HCT116 (cell line): ENCODE measurements around the gene KCNG1. TPM values are rescaled to one million over a fixed set of nuclear protein-coding genes. Genes with fewer than 3 reads are reported as not detected.

Source experiments
- ATAC-seq: fragments of 200-7000 bp; cut with Tn5 transposase; 2 replicates; pipeline ENCODE4 v1.9.1; 2020; ENCODE audit warnings: mild to moderate bottlenecking, moderate library complexity
- BruUV-seq: library from RNA; stranded (reverse); fragments of 400-500 nt; replicated peaks from 2 replicates; lab custom pipeline; 2021; lab: Mats Ljungman, UMichigan
- CTCF ChIA-PET: fragments of 300-600 bp; sonication (Branson Sonifier 250); formaldehyde crosslinking; loops from one replicate; lab custom pipeline; 2021; ENCODE audit warnings: antibody characterized with exemption; lab: Charles Lee
- POLR2A ChIA-PET: fragments of 300-600, 350-600 bp; sonication (Branson Sonifier 250); formaldehyde crosslinking; loops from one replicate; lab custom pipeline; 2021; ENCODE audit warnings: antibody characterized with exemption; lab: Charles Lee
- RAD21 ChIA-PET, 2 experiments: fragments of 300-600 bp; sonication (Branson Sonifier 250); formaldehyde crosslinking; loops; one replicate each; lab custom pipeline; 2023; ENCODE audit warnings: low total read pairs in 2 of 2; ENCODE audit not compliant: uncharacterized antibody in 2 of 2, unreplicated experiment in 2 of 2, low non-redundant PET in 1 of 2; lab: Charles Lee
- DNase-seq: peaks from one replicate; pipeline ENCODE4 v3.0.0-alpha.2; 2010; ENCODE audit warnings: low read depth, low spot score
- H2AFZ ChIP-seq: fragments of 200-600 bp; shearing (Covaris generic), sonication (generic); 2 replicates; pipeline ENCODE4 v1.6.1; 2017; ENCODE audit warnings: low read depth, mixed run types, mixed read lengths, antibody characterized with exemption, low read length; ENCODE audit not compliant: poor library complexity, severe bottlenecking
- H3K27ac ChIP-seq: 2 replicates; pipeline ENCODE4 v1.5.1; 2012; ENCODE audit warnings: low read depth, low read length
- H3K27me3 ChIP-seq: fragments of 200-600 bp; sonication (generic); 2 replicates; pipeline ENCODE4 v1.6.1; 2016; ENCODE audit warnings: mixed run types, low read length, mixed read lengths; ENCODE audit not compliant: insufficient read depth
- H3K36me3 ChIP-seq, 2 experiments: fragments of 200-500 bp in 1 of 2; fragments of 200-600 bp in 1 of 2; sonication (Bioruptor generic) in 1 of 2; sonication (generic) in 1 of 2; 2 replicates each; pipeline versions ENCODE4 v1.5.1 to v1.6.1; 2014 to 2016; ENCODE audit warnings: low read length in 2 of 2, inconsistent platforms in 1 of 2, mixed read lengths in 1 of 2, mixed run types in 1 of 2; ENCODE audit not compliant: insufficient read depth in 2 of 2, control insufficient read depth in 1 of 2
- H3K4me1 ChIP-seq, 2 experiments: fragments of 200-600 bp in 1 of 2; sonication (generic) in 1 of 2; 2 replicates each; pipeline versions ENCODE4 v1.5.1 to v1.6.1; 2012 to 2017; ENCODE audit warnings: low read length in 2 of 2, inconsistent platforms in 1 of 2, mild to moderate bottlenecking in 1 of 2, mixed read lengths in 1 of 2, mixed run types in 1 of 2, moderate library complexity in 1 of 2; ENCODE audit not compliant: insufficient read depth in 2 of 2, control insufficient read depth in 1 of 2
- H3K4me2 ChIP-seq: fragments of 200-600 bp; sonication (generic); 2 replicates; pipeline ENCODE4 v1.6.1; 2017; ENCODE audit warnings: mixed run types, low read length, mixed read lengths
- H3K4me3 ChIP-seq, 2 experiments: fragments of 200-600 bp in 1 of 2; sonication (generic) in 1 of 2; replicated peaks in 1 of 2; 2 replicates each; pipeline ENCODE4 v1.5.1; 2011 to 2016; ENCODE audit warnings: low read length in 2 of 2, control low read depth in 1 of 2, low read depth in 1 of 2, mild to moderate bottlenecking in 1 of 2, mixed read lengths in 1 of 2, mixed run types in 1 of 2
- H3K79me2 ChIP-seq: fragments of 200-600 bp; sonication (generic); 2 replicates; pipeline ENCODE4 v1.6.1; 2017; ENCODE audit warnings: mild to moderate bottlenecking, mixed run types, low read length, moderate library complexity, mixed read lengths; ENCODE audit not compliant: insufficient read depth
- H3K9ac ChIP-seq: fragments of 200-600 bp; sonication (generic); 2 replicates; pipeline ENCODE4 v1.6.1; 2016; ENCODE audit warnings: low read length, mixed read lengths
- H3K9me2 ChIP-seq: fragments of 200-600 bp; sonication (generic), shearing (Covaris generic); 2 replicates; pipeline ENCODE4 v1.6.1; 2017; ENCODE audit warnings: mixed run types, mild to moderate bottlenecking, moderate library complexity; ENCODE audit not compliant: insufficient read depth
- H3K9me3 ChIP-seq, 2 experiments: fragments of 200-500 bp in 1 of 2; fragments of 200-600 bp in 1 of 2; sonication (Bioruptor generic) in 1 of 2; sonication (generic) in 1 of 2; 2 replicates each; pipeline ENCODE4 v1.6.1; 2014 to 2017; ENCODE audit warnings: low read length in 2 of 2, mixed read lengths in 2 of 2, inconsistent platforms in 1 of 2, low read depth in 1 of 2, mild to moderate bottlenecking in 1 of 2, mixed run types in 1 of 2, moderate library complexity in 1 of 2; ENCODE audit not compliant: control insufficient read depth in 1 of 2, insufficient read depth in 1 of 2
- H4K20me1 ChIP-seq: fragments of 200-600 bp; sonication (generic), shearing (Covaris generic); 2 replicates; pipeline ENCODE4 v1.6.1; 2017; ENCODE audit warnings: mixed run types, mild to moderate bottlenecking, moderate library complexity; ENCODE audit not compliant: insufficient read depth
- CEBPB ChIP-seq: IDR thresholded peaks from 2 replicates; pipeline ENCODE4 v1.6.1; 2012; ENCODE audit warnings: low read depth
- CTCF ChIP-seq, 3 experiments: fragments of 200-600 bp in 1 of 3; sonication (generic) in 1 of 3; IDR thresholded peaks in 2 of 3; conservative IDR thresholded peaks in 1 of 3; 2 replicates each; pipeline ENCODE4 v1.5.1; 2012 to 2017; ENCODE audit warnings: low read depth in 2 of 3, low read length in 2 of 3, antibody characterized with exemption in 1 of 3, borderline replicate concordance in 1 of 3, control low read depth in 1 of 3, mild to moderate bottlenecking in 1 of 3, mixed read lengths in 1 of 3, mixed run types in 1 of 3, moderate library complexity in 1 of 3; ENCODE audit not compliant: insufficient read depth in 1 of 3
- EGR1 ChIP-seq: IDR thresholded peaks from 2 replicates; pipeline ENCODE4 v1.6.1; 2012; ENCODE audit warnings: low read depth
- ELF1 ChIP-seq: IDR thresholded peaks from 2 replicates; pipeline ENCODE4 v1.6.1; 2012; ENCODE audit warnings: low read depth, borderline replicate concordance
- EZH2phosphoT487 ChIP-seq: fragments of 200-600 bp; IDR thresholded peaks from 2 replicates; pipeline ENCODE4 v1.6.1; 2018; ENCODE audit warnings: antibody characterized with exemption, borderline replicate concordance
- FOSL1 ChIP-seq: IDR thresholded peaks from 2 replicates; pipeline ENCODE4 v1.6.1; 2012; ENCODE audit warnings: low read depth
- MAX ChIP-seq: IDR thresholded peaks from 2 replicates; pipeline ENCODE4 v1.6.1; 2012
- POLR2A ChIP-seq: IDR thresholded peaks from 2 replicates; pipeline ENCODE4 v1.7.0; 2011; ENCODE audit warnings: borderline replicate concordance; ENCODE audit not compliant: insufficient read depth, insufficient read length; ENCODE audit errors: extremely low read depth
- POLR2AphosphoS5 ChIP-seq: IDR thresholded peaks from 2 replicates; pipeline ENCODE4 v1.6.1; 2011; ENCODE audit warnings: mild to moderate bottlenecking, low read depth, low read length, moderate library complexity
- RAD21 ChIP-seq: IDR thresholded peaks from 2 replicates; pipeline ENCODE4 v1.6.1; 2012; ENCODE audit warnings: low read depth, mild to moderate bottlenecking
- REST ChIP-seq: IDR thresholded peaks from 2 replicates; pipeline ENCODE4 v1.6.1; 2012; ENCODE audit warnings: low read depth
- SIN3A ChIP-seq: IDR thresholded peaks from 2 replicates; pipeline ENCODE4 v1.6.1; 2012; ENCODE audit warnings: low read depth
- SP1 ChIP-seq: IDR thresholded peaks from 2 replicates; pipeline ENCODE4 v1.6.1; 2012; ENCODE audit warnings: low read depth
- SRF ChIP-seq: IDR thresholded peaks from 2 replicates; pipeline ENCODE4 v1.6.1; 2012; ENCODE audit warnings: low read depth
- TCF7L2 ChIP-seq: IDR thresholded peaks from 2 replicates; pipeline ENCODE4 v1.7.0; 2011; ENCODE audit warnings: borderline replicate concordance, inconsistent platforms; ENCODE audit not compliant: insufficient read depth, insufficient read length; ENCODE audit errors: extremely low read depth
- YY1 ChIP-seq: IDR thresholded peaks from 2 replicates; pipeline ENCODE4 v1.6.1; 2011; ENCODE audit warnings: low read length, low read depth, moderate library complexity, mild to moderate bottlenecking; ENCODE audit not compliant: insufficient replicate concordance; ENCODE audit errors: extremely low read depth
- ZFX ChIP-seq: fragments of 450-650 bp; IDR thresholded peaks from 2 replicates; pipeline ENCODE4 v1.6.1; 2017
- ZNF274 ChIP-seq: fragments of 200-500 bp; sonication (Bioruptor generic); IDR thresholded peaks from 2 replicates; pipeline ENCODE4 v1.6.1; 2014; ENCODE audit warnings: mild to moderate bottlenecking, low read depth, low read length, inconsistent platforms
- intact Hi-C: fragments of 100-400 bp; cut with micrococcal nuclease; formaldehyde crosslinking; loops from 2 replicates; pipeline ENCODE4 v1.10.0; 2022
- total RNA-seq: library from RNA; stranded (reverse); gene quantifications from one replicate; pipeline ENCODE4 v1.2.1, GENCODE V29; 2021; ENCODE audit not compliant: unreplicated experiment
- TF ChIP-seq, protein P1 (sequence below): IDR thresholded peaks from 2 replicates; pipeline ENCODE4 v1.6.1; 2011; ENCODE audit warnings: mild to moderate bottlenecking, low read length, moderate library complexity; ENCODE audit not compliant: insufficient replicate concordance; ENCODE audit errors: extremely low read depth
- TF ChIP-seq, protein P2 (sequence below): IDR thresholded peaks from 2 replicates; pipeline ENCODE4 v1.6.1; 2012

Gene KCNG1
- total RNA-seq, 1 experiment from 2014 or later: 54.6 TPM

- no peaks in the 10 kb centered on the region for H3K79me2 ChIP-seq
- H3K27ac ChIP-seq: no peak overlapping the region
- peaks cover 21% of the 10 kb centered on the region for H3K27me3 ChIP-seq
- ChIA-PET RAD21 (no interaction called here), CTCF (interaction anchor here (1.4 kb wide), 1 partner anchor 50 kb away, joined by 4 read pairs; no protein-coding TSS in a partner anchor), POLR2A (no interaction called here)
- H3K4me1 ChIP-seq: peaks cover 5% of the 10 kb centered on the region in 2 experiments; a peak in 3 of 4 replicates
- intact Hi-C loops: no loop called here
- H4K20me1 ChIP-seq: no peaks in the 10 kb centered on the region
- H3K9me3 ChIP-seq: no peaks in the 10 kb centered on the region
- H3K9me2 ChIP-seq: no peaks in the 10 kb centered on the region
- no peak overlapping the region for H3K9ac ChIP-seq
- no peak for DNase-seq
- ATAC-seq: no peak
- no peak overlapping the region for H3K4me3 ChIP-seq
- H3K36me3 ChIP-seq: no peaks in the 10 kb centered on the region
- TF ChIP-seq, protein P1, sequence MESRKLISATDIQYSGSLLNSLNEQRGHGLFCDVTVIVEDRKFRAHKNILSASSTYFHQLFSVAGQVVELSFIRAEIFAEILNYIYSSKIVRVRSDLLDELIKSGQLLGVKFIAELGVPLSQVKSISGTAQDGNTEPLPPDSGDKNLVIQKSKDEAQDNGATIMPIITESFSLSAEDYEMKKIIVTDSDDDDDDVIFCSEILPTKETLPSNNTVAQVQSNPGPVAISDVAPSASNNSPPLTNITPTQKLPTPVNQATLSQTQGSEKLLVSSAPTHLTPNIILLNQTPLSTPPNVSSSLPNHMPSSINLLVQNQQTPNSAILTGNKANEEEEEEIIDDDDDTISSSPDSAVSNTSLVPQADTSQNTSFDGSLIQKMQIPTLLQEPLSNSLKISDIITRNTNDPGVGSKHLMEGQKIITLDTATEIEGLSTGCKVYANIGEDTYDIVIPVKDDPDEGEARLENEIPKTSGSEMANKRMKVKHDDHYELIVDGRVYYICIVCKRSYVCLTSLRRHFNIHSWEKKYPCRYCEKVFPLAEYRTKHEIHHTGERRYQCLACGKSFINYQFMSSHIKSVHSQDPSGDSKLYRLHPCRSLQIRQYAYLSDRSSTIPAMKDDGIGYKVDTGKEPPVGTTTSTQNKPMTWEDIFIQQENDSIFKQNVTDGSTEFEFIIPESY: no peak
- no peak for TF ChIP-seq EZH2phosphoT487
- no peak for TF ChIP-seq ZFX
- no peak for TF ChIP-seq MAX
- TF ChIP-seq, protein P2, sequence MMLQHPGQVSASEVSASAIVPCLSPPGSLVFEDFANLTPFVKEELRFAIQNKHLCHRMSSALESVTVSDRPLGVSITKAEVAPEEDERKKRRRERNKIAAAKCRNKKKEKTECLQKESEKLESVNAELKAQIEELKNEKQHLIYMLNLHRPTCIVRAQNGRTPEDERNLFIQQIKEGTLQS: no peak
- no peak for TF ChIP-seq SP1
- no peak for TF ChIP-seq SRF
- no peak for TF ChIP-seq EGR1
- no peak for TF ChIP-seq YY1
- TF ChIP-seq FOSL1: no peak
- TF ChIP-seq REST: no peak
- TF ChIP-seq CEBPB: no peak
- no peak for TF ChIP-seq CTCF (IDR thresholded peaks at IDR 0.05 in 2 of 3, conservative IDR thresholded peaks at IDR 0.05 in 1 of 3; ENCODE audit: borderline replicate concordance in 1 of 3, insufficient read depth in 1 of 3, low read depth in 2 of 3, low read length in 2 of 3)
- TF ChIP-seq TCF7L2: no peak
- TF ChIP-seq SIN3A: no peak
- TF ChIP-seq ELF1: no peak
- TF ChIP-seq POLR2A: no peak
- no peak for TF ChIP-seq POLR2AphosphoS5
- TF ChIP-seq RAD21: no peak
- TF ChIP-seq ZNF274: no peak
- BruUV-seq: no TSS peak
- no peak overlapping the region for H3K4me2 ChIP-seq
- H2AFZ ChIP-seq: no peak overlapping the region
Observed at GRCh38 chr20:51065615-51066014, 42.7 kb upstream of the KCNG1 start.
